ENCODE data around the gene CPLX1.

The CPLX1 gene

GRCh38 chr4:832536-832935 lies 6.6 kb upstream of the CPLX1 start:
- no peak for TF ChIP-seq CTCF (IDR thresholded peaks at IDR 0.05)
- no peaks in the 10 kb centered on the region for H3K27me3 ChIP-seq (ENCODE audit: control insufficient read depth, insufficient read depth, low read length)
- no peaks in the 10 kb centered on the region for H3K79me2 ChIP-seq
- no peak overlapping the region for H2AFZ ChIP-seq
- H3K9me3 ChIP-seq (ENCODE audit: control insufficient read depth, low read length) = no peaks in the 10 kb centered on the region
- H3K9ac ChIP-seq = no peak overlapping the region
- H3K4me1 ChIP-seq = no peaks in the 10 kb centered on the region
- H3K36me3 ChIP-seq (ENCODE audit: control insufficient read depth, insufficient read depth, low read length) = no peaks in the 10 kb centered on the region
- H3K27ac ChIP-seq = no peak overlapping the region
- H3K4me3 ChIP-seq (ENCODE audit: low read depth, low read length) = no peak overlapping the region
- H3K4me2 ChIP-seq (ENCODE audit: low read length) = no peak overlapping the region

GRCh38 chr4:832108-832507 lies 6.2 kb upstream of the CPLX1 start:
- Histone ChIP-seq H2AFZ (no peak overlapping the region), H3K4me1 (no peaks in the 10 kb centered on the region), H3K9ac (no peak overlapping the region), H3K27ac (no peak overlapping the region), H3K9me3 (ENCODE audit: control insufficient read depth, low read length) (no peaks in the 10 kb centered on the region), H3K36me3 (ENCODE audit: control insufficient read depth, insufficient read depth, low read length) (no peaks in the 10 kb centered on the region), H3K79me2 (no peaks in the 10 kb centered on the region), H3K4me2 (ENCODE audit: low read length) (no peak overlapping the region), H3K27me3 (ENCODE audit: control insufficient read depth, insufficient read depth, low read length) (no peaks in the 10 kb centered on the region), H3K4me3 (ENCODE audit: low read depth, low read length) (no peak overlapping the region)
- TF ChIP-seq CTCF (IDR thresholded peaks at IDR 0.05) = no peak

GRCh38 chr4:831483-831805 lies 5.5 kb upstream of the CPLX1 start:
- no peak for TF ChIP-seq CTCF (IDR thresholded peaks at IDR 0.05)
- H3K79me2 ChIP-seq = no peaks in the 10 kb centered on the region
- H3K9me3 ChIP-seq (ENCODE audit: control insufficient read depth, low read length) = no peaks in the 10 kb centered on the region
- H3K4me3 ChIP-seq (ENCODE audit: low read depth, low read length) = no peak overlapping the region
- no peaks in the 10 kb centered on the region for H3K4me1 ChIP-seq
- H3K36me3 ChIP-seq (ENCODE audit: control insufficient read depth, insufficient read depth, low read length) = no peaks in the 10 kb centered on the region
- H3K27ac ChIP-seq = no peak overlapping the region
- no peak overlapping the region for H3K4me2 ChIP-seq (ENCODE audit: low read length)
- H3K27me3 ChIP-seq (ENCODE audit: control insufficient read depth, insufficient read depth, low read length) = no peaks in the 10 kb centered on the region
- H3K9ac ChIP-seq = no peak overlapping the region
- no peak overlapping the region for H2AFZ ChIP-seq

- Histone ChIP-seq H3K9me3 (ENCODE audit: control insufficient read depth, low read length) (no peaks in the 10 kb centered on the region), H3K79me2 (no peaks in the 10 kb centered on the region), H2AFZ (no peak overlapping the region), H3K4me1 (no peaks in the 10 kb centered on the region), H3K27ac (no peak overlapping the region), H3K4me2 (ENCODE audit: low read length) (no peak overlapping the region), H3K9ac (no peak overlapping the region), H3K27me3 (ENCODE audit: control insufficient read depth, insufficient read depth, low read length) (no peaks in the 10 kb centered on the region), H3K36me3 (ENCODE audit: control insufficient read depth, insufficient read depth, low read length) (no peaks in the 10 kb centered on the region), H3K4me3 (ENCODE audit: low read depth, low read length) (no peak overlapping the region)
- no peak for TF ChIP-seq CTCF (IDR thresholded peaks at IDR 0.05)
These were observed 4.9 kb upstream of the CPLX1 start for GRCh38 chr4:830601-831482.
